ENCODE measurements around the gene CMTM5.

DNA sequence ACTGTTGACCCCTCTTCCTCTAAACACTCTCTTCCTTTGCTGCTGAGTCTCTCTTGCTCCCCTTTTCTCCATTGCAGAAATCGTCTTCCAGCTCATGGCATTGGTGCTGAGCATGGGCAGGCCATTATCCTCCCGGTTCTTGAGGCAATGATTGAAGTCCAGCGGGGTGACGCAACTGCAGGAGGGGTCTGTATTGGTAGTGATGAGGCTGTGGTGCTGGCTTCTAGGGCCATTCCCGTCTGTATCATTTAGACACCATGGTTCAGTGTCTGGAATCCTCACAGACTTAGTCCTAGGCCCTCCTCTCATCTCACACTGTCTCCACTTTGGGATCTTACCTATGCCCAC is 23.4 kb upstream of the CMTM5 start:
- TF ChIP-seq, protein P1, sequence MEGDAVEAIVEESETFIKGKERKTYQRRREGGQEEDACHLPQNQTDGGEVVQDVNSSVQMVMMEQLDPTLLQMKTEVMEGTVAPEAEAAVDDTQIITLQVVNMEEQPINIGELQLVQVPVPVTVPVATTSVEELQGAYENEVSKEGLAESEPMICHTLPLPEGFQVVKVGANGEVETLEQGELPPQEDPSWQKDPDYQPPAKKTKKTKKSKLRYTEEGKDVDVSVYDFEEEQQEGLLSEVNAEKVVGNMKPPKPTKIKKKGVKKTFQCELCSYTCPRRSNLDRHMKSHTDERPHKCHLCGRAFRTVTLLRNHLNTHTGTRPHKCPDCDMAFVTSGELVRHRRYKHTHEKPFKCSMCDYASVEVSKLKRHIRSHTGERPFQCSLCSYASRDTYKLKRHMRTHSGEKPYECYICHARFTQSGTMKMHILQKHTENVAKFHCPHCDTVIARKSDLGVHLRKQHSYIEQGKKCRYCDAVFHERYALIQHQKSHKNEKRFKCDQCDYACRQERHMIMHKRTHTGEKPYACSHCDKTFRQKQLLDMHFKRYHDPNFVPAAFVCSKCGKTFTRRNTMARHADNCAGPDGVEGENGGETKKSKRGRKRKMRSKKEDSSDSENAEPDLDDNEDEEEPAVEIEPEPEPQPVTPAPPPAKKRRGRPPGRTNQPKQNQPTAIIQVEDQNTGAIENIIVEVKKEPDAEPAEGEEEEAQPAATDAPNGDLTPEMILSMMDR (IDR thresholded peaks at IDR 0.05; ENCODE audit: low read depth, low read length), result no peak
- TF ChIP-seq EZH2phosphoT487 (IDR thresholded peaks at IDR 0.05; ENCODE audit: low read depth), result no peak

Data from OCI-LY3 (cell line).